Measurements from ENCODE around the gene ROBO2.

Gene ROBO2

GRCh38 chr3:77259694-77260093, 219.8 kb downstream of the ROBO2 start:
- DNase-seq (ENCODE audit: low read depth): no peak

- DNase-seq (ENCODE audit: low read depth): no peak
These were observed 222.5 kb downstream of the ROBO2 start for GRCh38 chr3:77262361-77262760.

GRCh38 chr3:77267589-77267988, 227.7 kb downstream of the ROBO2 start:
- DNase-seq (ENCODE audit: low read depth): no peak

GRCh38 chr3:77271306-77271705, 231.4 kb downstream of the ROBO2 start:
- no peak for DNase-seq (ENCODE audit: low read depth)

GRCh38 chr3:77271711-77272110, 231.8 kb downstream of the ROBO2 start:
- no peak for DNase-seq (ENCODE audit: low read depth)

GRCh38 chr3:77279276-77279675, 239.4 kb downstream of the ROBO2 start:
- DNase-seq (ENCODE audit: low read depth): no peak

GRCh38 chr3:77281721-77282120, 241.8 kb downstream of the ROBO2 start:
- no peak for DNase-seq (ENCODE audit: low read depth)

- DNase-seq (ENCODE audit: low read depth): no peak
These were observed 243.2 kb downstream of the ROBO2 start for GRCh38 chr3:77283108-77283507.

- no peak for DNase-seq (ENCODE audit: low read depth)
These were observed 248.4 kb downstream of the ROBO2 start for GRCh38 chr3:77288348-77288747.

GRCh38 chr3:77296527-77296926, 256.6 kb downstream of the ROBO2 start:
- DNase-seq (ENCODE audit: low read depth): no peak

- DNase-seq (ENCODE audit: low read depth): no peak
These were observed 258.5 kb downstream of the ROBO2 start for GRCh38 chr3:77298417-77298816.

- no peak for DNase-seq (ENCODE audit: low read depth)
These were observed 264.2 kb downstream of the ROBO2 start for GRCh38 chr3:77303955-77304699.

- no peak for DNase-seq (ENCODE audit: low read depth)
These were observed 264.8 kb downstream of the ROBO2 start for GRCh38 chr3:77304700-77305021.

- no peak for DNase-seq (ENCODE audit: low read depth)
These were observed 269.6 kb downstream of the ROBO2 start for GRCh38 chr3:77309460-77309859.

- no peak for DNase-seq (ENCODE audit: low read depth)
These were observed 273.9 kb downstream of the ROBO2 start for GRCh38 chr3:77313843-77314242.

GRCh38 chr3:77319711-77320110, 279.8 kb downstream of the ROBO2 start:
- no peak for DNase-seq (ENCODE audit: low read depth)

- DNase-seq (ENCODE audit: low read depth): no peak
These were observed 280.6 kb downstream of the ROBO2 start for GRCh38 chr3:77320514-77320913.

GRCh38 chr3:77321646-77322045, 281.7 kb downstream of the ROBO2 start:
- no peak for DNase-seq (ENCODE audit: low read depth)

- DNase-seq (ENCODE audit: low read depth): no peak
These were observed 283.7 kb downstream of the ROBO2 start for GRCh38 chr3:77323626-77324025.

- DNase-seq (ENCODE audit: low read depth): no peak
These were observed 284.2 kb downstream of the ROBO2 start for GRCh38 chr3:77324105-77324504.

- no peak for DNase-seq (ENCODE audit: low read depth)
These were observed 285.4 kb downstream of the ROBO2 start for GRCh38 chr3:77325280-77325679.

GRCh38 chr3:77325702-77326101, 285.8 kb downstream of the ROBO2 start:
- DNase-seq (ENCODE audit: low read depth): no peak

- no peak for DNase-seq (ENCODE audit: low read depth)
These were observed 286.7 kb downstream of the ROBO2 start for GRCh38 chr3:77326586-77326985.

GRCh38 chr3:77328690-77329089, 288.8 kb downstream of the ROBO2 start:
- no peak for DNase-seq (ENCODE audit: low read depth)

GRCh38 chr3:77329116-77329515, 289.2 kb downstream of the ROBO2 start:
- DNase-seq (ENCODE audit: low read depth): no peak

All from activated T-cell treated with anti-CD3 and anti-CD28 coated beads for 1 hour (primary cell).